Measurements from ENCODE around the gene HPDL.

GRCh38 chr1:45337630-45338325 lies 11.1 kb downstream of the HPDL start:
- TF ChIP-seq CTCF (IDR thresholded peaks at IDR 0.05; ENCODE audit: low read depth, low read length) (no peak), EZH2phosphoT487 (IDR thresholded peaks at IDR 0.05; ENCODE audit: low read depth) (no peak)
